GM21786 (cell line): Measurements from ENCODE around the gene NR2C2AP.
"Not testable (repeated sequence)": the region's sequence is repeated elsewhere in the genome, so short reads cannot be mapped to it uniquely, and the experiment has no call there.

Experiments used
- ATAC-seq: cut with Tn5 transposase; IDR thresholded peaks from one replicate; pipeline ENCODE4 v1.9.1; 2021; ENCODE audit not compliant: unreplicated experiment

NR2C2AP gene, protein sequence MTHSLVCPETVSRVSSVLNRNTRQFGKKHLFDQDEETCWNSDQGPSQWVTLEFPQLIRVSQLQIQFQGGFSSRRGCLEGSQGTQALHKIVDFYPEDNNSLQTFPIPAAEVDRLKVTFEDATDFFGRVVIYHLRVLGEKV

GRCh38 chr19:19203012-19203856 lies at the start of gene NR2C2AP:
Gene NR2C2AP (minus strand): TSS chr19:19203414. CDS start chr19:19203060, 354 bp downstream.
- peak; percentile 83 for ATAC-seq

DNA sequence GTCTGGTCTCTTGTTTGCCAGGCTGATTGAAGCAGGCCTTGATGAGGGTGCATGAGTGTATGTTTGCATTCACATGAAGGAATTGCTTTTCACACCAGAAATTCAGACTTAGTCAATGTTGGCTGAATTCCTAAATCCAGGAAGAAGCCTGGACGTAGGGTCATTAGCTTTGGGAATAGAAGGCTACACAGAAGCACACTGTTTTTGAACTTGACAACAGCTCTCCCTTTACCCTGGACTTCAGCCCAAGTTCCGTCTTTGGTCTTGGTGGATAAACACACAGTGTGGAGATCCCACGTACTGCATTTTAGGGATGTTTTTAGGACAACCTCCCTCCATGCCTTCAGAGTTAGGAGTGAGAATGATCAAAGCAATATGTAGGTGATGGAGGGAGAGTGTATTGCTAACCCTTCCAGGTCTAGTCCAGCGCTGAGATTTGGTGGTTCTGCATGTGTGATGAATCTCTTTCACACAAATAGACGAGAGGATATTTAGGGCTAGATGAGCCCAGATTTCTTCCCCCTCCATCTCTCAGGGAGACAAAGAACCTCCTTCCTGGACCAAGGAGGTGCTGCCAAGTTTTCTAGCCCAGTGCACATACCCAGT lies 47.1 kb upstream of the NR2C2AP start:
- no peak for ATAC-seq

GRCh38 chr19:19240476-19240875 lies 37.3 kb upstream of the NR2C2AP start:
- ATAC-seq = no peak

GRCh38 chr19:19239675-19240074 lies 36.5 kb upstream of the NR2C2AP start:
- ATAC-seq = no peak

GRCh38 chr19:19238126-19238894 lies 35.1 kb upstream of the NR2C2AP start:
- ATAC-seq = no peak

DNA sequence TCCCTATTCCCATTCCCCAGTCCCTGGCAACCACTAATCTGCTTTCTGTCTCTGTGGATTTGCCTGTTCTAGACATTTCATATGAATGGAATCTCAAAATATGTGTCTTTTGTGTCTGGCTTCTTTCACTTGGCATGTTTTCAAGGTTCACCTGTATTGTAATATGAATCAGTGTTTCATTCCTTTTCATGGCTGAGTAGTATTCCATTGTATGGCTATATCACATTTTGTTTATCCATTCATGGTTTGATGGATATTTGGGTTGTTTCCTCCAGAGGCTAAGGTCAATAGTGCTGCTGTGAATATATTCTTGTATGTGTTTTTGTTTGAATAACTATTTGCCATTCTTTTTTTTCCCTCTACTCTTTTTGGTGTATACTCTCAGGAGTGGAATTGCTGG lies 33.0 kb upstream of the NR2C2AP start:
- ATAC-seq = no peak

- no peak for ATAC-seq
These were observed 31.1 kb upstream of the NR2C2AP start for GRCh38 chr19:19234220-19234816.

- ATAC-seq = no peak
These were observed 29.1 kb upstream of the NR2C2AP start for GRCh38 chr19:19232261-19232721.

GRCh38 chr19:19230999-19231398 lies 27.8 kb upstream of the NR2C2AP start:
- ATAC-seq = no peak

- ATAC-seq = no peak
These were observed 26.5 kb upstream of the NR2C2AP start for GRCh38 chr19:19229701-19230100.

- no peak for ATAC-seq
These were observed 24.0 kb upstream of the NR2C2AP start for GRCh38 chr19:19227217-19227616.

GRCh38 chr19:19226663-19227062 lies 23.4 kb upstream of the NR2C2AP start:
- ATAC-seq = no peak

DNA sequence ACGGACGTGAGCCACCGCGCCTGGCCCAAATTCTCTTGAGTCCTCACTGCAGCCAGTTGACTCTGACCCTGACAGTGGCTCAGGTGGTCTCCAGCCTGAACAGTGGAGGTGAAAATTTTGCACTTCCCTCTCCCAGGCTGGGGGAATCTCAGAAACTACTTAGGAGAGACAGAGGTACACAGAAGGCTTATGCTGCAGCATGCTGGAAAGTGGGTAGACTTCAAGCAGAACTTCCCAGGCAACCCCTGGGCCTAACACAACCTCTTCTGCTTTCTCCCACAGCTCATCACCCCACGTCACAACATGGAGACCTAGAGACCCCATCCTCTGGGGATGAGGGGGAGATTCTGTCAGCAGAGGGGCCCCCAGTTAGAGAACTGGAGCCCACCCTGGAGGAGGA lies 23.0 kb upstream of the NR2C2AP start:
- ATAC-seq = no peak

DNA sequence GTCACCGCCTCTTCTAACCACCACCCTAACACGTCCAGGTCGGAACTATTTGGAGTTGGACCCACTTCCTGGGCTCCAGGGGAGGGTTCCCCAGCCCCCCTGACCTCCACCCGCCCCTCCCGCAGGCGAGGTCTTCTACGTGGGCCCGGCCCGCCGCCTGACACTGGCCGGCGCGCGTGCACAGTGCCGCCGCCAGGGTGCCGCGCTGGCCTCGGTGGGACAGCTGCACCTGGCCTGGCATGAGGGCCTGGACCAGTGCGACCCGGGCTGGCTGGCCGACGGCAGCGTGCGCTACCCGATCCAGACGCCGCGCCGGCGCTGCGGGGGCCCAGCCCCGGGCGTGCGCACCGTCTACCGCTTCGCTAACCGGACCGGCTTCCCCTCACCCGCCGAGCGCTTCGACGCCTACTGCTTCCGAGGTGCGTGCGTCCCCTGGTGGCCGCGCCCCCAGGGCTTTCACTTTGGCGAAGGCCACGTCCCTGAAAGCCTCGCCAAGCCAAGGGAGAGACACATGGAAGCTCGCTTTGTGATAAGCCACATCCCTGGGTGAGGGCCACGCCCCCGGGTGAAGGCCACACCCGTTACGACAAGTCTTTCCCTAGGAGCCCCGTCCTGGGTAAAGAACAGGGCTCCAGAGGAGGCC lies 21.8 kb upstream of the NR2C2AP start:
- ATAC-seq = no peak

DNA sequence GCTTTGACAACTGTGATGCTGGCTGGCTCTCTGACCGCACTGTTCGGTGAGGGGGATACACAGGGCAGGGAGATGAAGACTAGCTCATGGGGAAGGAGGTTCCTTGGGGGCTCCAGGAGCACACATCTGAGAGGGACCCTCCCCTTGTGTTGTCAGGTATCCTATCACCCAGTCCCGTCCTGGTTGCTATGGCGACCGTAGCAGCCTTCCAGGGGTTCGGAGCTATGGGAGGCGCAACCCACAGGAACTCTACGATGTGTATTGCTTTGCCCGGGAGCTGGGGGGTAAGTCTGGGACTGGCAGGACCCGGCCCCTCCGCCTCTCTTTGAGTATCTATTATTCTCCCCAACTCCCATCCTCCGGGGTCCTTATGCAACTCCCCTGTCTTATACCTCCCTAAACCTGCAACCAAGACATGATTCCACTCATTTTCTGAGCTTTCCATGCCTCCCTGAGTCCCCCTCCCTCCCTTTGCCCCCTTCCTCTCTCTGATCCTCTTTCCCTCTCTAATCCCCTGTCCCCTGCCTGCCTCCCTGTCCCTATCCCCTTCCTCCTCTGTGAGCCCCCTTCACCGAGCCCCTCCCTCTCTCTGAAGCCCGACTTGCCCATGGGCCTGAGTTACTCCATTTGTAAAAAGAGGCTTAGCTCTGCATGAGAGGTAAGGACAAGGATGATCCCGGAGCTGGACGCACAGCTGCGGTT lies 21.1 kb upstream of the NR2C2AP start:
- ATAC-seq = no peak

DNA sequence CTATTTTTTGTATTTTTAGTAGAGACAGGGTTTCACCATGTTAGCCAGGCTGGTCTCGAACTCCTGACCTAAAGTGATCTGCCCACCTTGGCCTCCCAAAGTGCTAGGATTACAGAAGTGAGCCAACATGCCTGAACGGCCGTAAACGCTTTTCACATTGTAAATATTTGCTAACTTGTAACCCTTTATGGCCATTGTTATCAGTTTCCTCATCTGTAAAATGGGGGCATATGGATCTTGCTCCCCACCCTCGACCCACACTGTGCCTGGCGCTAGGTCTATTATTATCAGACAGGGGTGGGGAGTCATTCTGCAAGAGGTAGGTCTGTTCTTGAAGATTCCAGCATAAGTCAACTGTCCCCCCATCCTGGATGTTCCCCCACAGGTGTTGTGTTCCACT lies 20.4 kb upstream of the NR2C2AP start:
- no peak for ATAC-seq

DNA sequence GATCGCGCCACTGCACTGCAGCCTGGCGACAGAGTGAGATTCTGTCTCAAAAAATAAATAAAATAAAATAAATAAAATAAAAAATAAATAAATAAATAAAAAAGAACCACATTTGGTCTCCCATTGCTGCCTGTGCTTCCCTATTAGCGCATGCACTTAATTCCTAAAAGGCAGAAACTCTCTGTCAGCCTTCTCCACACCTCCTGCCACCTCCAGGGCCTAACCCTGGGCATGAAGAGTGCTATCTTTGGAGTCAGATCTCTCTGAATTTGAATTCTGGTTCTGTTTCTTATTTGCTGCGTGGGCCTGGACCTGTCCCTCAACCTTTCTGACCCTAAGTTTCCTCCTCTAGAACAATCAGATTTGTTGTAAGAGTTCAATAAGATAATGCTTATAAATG lies 19.8 kb upstream of the NR2C2AP start:
- no peak for ATAC-seq

GRCh38 chr19:19221000-19221399 lies 17.8 kb upstream of the NR2C2AP start:
- ATAC-seq = not testable (repeated sequence)

- ATAC-seq = no peak
These were observed 15.7 kb upstream of the NR2C2AP start for GRCh38 chr19:19218911-19219310.

DNA sequence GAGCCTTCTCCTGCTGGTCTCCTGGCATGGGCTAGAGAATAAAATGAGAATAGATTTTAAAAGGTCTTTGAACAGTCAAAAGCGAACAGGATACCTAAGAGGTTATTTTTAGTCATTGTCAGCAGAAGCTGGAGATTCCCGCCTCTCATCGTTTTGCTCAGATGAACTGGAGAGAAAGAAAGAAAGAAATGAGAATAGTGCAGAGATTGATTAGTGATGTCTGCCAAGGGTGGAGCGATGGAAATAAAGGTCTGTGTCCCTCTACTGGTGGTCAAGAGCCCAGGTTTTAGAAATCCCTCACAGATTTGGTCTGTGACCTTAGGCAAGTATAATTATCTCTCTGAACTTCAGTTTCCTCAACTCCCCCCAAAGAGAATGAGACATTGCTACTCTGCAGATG lies 13.9 kb upstream of the NR2C2AP start:
- ATAC-seq = no peak
